Amniotic stem cell (primary cell): Measurements from ENCODE around the gene SYT15.
"Not testable (repeated sequence)": the region's sequence is repeated elsewhere in the genome, so short reads cannot be mapped to it uniquely, and the experiment has no call there.

Experiments
- DNase-seq: peaks from one replicate; lab custom pipeline; 2025; lab: John Stamatoyannopoulos, UW

SYT15 gene

GRCh38 chr10:46578474-46579178, at the start of gene SYT15:
SYT15 (plus strand) TSS chr10:46579128; CDS start chr10:46579169, 41 bp downstream.
- DNase-seq, result not testable (repeated sequence)

- DNase-seq, result not testable (repeated sequence)
Observed at GRCh38 chr10:46529742-46530141, 49.2 kb upstream of the SYT15 start.

- no peak for DNase-seq
Observed at GRCh38 chr10:46530249-46531186, 48.4 kb upstream of the SYT15 start.

GRCh38 chr10:46532256-46532655, 46.7 kb upstream of the SYT15 start:
- DNase-seq, result not testable (repeated sequence)

GRCh38 chr10:46534828-46535524, 44.0 kb upstream of the SYT15 start:
- no peak for DNase-seq

GRCh38 chr10:46536171-46536570, 42.8 kb upstream of the SYT15 start:
- no peak for DNase-seq

GRCh38 chr10:46536781-46537180, 42.1 kb upstream of the SYT15 start:
- DNase-seq, result no peak

- no peak for DNase-seq
Observed at GRCh38 chr10:46537309-46537708, 41.6 kb upstream of the SYT15 start.

- DNase-seq, result no peak
Observed at GRCh38 chr10:46538155-46538554, 40.8 kb upstream of the SYT15 start.

- no peak for DNase-seq
Observed at GRCh38 chr10:46538717-46539426, 40.1 kb upstream of the SYT15 start.

GRCh38 chr10:46539596-46540411, 39.1 kb upstream of the SYT15 start:
- DNase-seq, result no peak

- no peak for DNase-seq
Observed at GRCh38 chr10:46540412-46541016, 38.4 kb upstream of the SYT15 start.

GRCh38 chr10:46541017-46541661, 37.8 kb upstream of the SYT15 start:
- DNase-seq, result no peak

- no peak for DNase-seq
Observed at GRCh38 chr10:46541735-46542566, 37.0 kb upstream of the SYT15 start.

GRCh38 chr10:46542567-46543465, 36.1 kb upstream of the SYT15 start:
- DNase-seq, result no peak

- no peak for DNase-seq
Observed at GRCh38 chr10:46543466-46544377, 35.2 kb upstream of the SYT15 start.
